ENCODE measurements around the gene SLC25A36.
"Not testable (repeated sequence)": the region's sequence is repeated elsewhere in the genome, so short reads cannot be mapped to it uniquely, and the experiment has no call there.

The SLC25A36 gene

GRCh38 chr3:141000027-141000663, 58.5 kb downstream of the SLC25A36 start:
- DNase-seq = peak; percentile 46

GRCh38 chr3:141000686-141001085, 59.0 kb downstream of the SLC25A36 start:
- no peak for DNase-seq

- peak; percentile 15 for DNase-seq
These were observed 64.7 kb downstream of the SLC25A36 start for GRCh38 chr3:141006344-141006743.

GRCh38 chr3:141009496-141009895, 67.9 kb downstream of the SLC25A36 start:
- DNase-seq = no peak

- peak; percentile 54 for DNase-seq
These were observed 69.8 kb downstream of the SLC25A36 start for GRCh38 chr3:141011232-141011996.

- no peak for DNase-seq
These were observed 70.3 kb downstream of the SLC25A36 start for GRCh38 chr3:141011997-141012262.

- peak; percentile 16 for DNase-seq
These were observed 70.9 kb downstream of the SLC25A36 start for GRCh38 chr3:141012571-141012970.

- no peak for DNase-seq
These were observed 73.8 kb downstream of the SLC25A36 start for GRCh38 chr3:141015481-141015880.

GRCh38 chr3:141017366-141018322, 76.0 kb downstream of the SLC25A36 start:
- DNase-seq = not testable (repeated sequence)

GRCh38 chr3:141019244-141019643, 77.6 kb downstream of the SLC25A36 start:
- DNase-seq = no peak

GRCh38 chr3:141020143-141020830, 78.7 kb downstream of the SLC25A36 start:
- no peak for DNase-seq

GRCh38 chr3:141021261-141021660, 79.6 kb downstream of the SLC25A36 start:
- no peak for DNase-seq
